ENCODE data around the gene CYB5A.
"Not testable (repeated sequence)": the region's sequence is repeated elsewhere in the genome, so short reads cannot be mapped to it uniquely, and the experiment has no call there.

The CYB5A gene, protein sequence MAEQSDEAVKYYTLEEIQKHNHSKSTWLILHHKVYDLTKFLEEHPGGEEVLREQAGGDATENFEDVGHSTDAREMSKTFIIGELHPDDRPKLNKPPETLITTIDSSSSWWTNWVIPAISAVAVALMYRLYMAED

DNA sequence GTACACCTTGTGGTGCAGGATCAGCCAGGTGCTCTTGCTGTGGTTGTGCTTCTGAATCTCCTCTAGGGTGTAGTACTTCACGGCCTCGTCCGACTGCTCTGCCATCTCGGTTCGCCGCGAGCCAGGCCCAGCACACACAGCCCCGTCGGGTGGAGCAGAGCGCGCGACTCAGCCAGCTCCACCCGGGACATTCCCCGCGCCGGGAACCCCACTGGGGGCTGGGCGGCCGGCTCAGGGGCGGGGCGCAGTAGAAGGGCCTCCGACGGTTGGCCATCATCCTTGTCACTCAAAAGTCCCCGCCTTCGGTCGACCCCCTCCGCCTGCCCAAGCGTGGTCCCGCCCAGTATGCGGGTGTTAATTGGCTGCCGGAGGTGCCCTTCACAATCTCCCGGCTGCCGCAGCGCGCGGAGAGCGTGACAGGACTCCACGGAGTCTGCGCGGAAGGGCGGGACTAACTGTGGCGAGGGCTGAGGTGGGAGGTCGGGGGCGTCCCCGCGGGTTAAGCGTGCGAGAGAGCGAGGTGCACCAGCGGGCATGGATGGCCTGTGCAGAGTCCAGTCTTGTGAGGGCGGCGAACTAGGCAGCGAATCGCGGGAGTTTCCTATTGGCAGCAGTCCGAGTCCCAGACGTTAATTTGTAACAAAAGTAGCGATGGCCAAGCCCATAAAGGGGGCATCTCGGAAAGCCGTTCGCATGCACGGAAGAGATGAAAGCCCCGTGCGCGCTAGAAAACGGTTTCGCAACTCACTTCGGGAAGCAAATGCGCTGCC lies at the start of gene CYB5A:
CYB5A (minus strand) TSS at position 193 of the 770 bp plus-strand sequence; CDS start at position 105, 88 bp downstream.
- DNase-seq (ENCODE audit: low read depth): peak; percentile 98

DNA sequence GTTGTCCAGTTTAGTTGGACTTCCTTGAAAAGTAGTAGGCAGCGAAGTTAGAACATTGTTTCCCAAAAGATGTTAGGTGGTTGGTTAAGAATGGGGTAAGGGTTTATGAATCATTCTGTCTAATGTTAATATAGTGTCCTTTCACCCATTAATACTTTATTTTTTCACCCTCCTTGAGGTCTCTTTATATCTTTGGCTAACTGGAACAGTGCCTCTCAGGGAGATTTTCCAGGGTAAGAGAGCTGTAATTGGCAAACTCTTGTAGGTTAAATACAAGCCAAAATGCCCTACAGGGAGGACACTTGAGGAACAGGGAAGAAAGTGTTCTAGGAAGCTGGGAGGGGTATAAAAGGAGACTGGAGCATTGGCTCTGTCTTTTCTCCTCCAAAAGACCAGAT lies 46.1 kb upstream of the CYB5A start:
- no peak for DNase-seq (ENCODE audit: low read depth)

DNA sequence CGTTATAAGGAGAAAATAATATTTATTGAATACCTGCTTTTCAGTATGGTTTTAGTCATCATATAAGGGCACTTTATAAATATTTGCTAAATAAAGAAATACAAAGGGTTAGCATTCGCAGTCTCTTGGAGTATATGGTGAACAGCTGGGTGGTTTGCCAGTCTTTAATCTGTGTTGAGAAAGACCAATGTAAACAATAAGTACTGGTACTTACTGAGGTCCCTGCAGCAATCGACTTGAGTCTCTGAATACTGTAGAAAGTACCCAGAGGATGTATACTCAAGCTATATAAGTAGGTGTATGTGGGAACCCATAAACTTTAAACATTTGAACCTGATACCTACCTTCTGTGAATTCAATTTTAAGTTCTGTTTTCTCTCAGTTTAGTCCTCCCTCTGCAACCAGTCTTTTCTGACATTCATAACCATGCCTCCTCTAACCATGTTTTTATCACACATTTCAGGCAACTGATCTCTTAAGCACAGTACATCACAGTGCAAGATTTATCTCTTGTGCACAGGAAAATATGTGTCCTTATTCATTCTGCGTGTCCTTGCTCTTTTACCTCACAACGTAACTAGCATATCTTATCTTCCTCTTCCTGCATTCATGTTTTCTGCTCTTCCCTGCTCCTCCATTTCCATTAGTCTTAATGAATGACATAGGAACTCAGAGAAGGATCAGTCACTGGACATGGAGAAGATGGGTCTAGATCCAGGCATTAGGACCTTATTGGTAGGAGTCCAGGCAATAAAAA lies 45.6 kb upstream of the CYB5A start:
- DNase-seq (ENCODE audit: low read depth): no peak

DNA sequence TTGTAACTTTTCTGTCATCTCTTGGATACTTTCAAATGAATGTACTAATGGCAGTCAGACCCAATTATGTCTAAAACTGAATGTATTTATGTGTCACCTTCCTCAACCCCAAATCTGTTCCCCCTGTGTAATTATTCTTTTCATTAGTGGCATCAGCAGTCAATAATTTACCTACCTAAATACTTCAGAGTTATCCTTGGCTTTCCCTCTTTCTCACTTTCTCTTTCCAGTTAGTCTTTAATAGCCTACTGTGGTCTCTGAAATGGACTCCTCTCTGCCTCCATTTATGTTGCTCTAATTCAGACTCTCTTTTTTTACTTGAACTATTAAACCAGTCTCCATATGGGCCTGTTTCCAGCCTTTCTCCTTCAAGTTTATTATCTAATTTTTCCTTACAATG lies 44.9 kb upstream of the CYB5A start:
- DNase-seq (ENCODE audit: low read depth): no peak

DNA sequence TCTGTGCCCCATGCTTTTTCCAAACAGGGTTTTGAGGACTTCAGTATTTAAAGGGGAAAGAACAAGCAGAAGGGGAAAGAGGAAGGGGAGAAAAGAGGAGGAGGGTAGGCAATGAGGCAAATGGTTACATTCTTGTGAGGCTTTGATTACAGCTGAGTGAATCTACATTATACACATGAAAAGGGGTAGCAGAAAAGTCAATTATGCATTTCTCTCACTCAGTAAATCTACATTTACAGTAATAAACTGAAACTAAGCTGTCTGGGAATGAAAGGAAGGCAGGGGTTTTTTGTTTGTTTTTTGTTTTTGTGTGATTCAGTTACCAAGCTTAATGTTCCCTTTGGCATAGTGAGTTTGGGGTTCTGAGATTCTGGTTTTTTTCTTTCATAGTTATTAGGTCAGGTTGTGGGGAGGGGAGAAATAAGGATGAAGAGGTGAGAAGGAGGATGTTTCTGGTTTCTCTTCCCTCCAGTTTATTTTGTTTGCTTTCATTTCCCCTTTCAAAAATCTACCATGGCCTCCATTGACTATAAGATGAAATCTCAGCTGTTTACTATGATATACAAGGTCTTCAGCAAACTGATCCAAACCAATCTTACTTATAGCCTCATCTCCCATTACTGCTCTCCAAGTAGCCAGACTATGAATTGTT lies 42.6 kb upstream of the CYB5A start:
- no peak for DNase-seq (ENCODE audit: low read depth)

DNA sequence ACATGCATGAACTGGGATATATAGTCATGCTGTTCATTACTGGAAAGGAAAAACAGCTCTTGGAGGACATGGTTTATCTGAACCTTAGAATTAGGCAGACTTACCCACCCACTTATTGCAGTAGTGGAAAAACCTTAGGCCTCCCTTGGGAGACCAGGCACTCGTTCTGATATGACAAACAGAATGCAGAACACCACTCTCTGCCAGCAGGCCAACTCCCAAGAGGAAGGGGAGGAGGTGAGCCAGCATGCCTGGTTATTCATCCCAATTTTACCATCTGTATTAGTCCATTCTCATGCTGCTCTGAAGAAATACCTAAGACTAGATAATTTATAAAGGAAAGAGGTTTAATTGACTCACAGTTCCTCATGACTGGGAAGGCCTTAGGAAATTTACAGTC lies 41.3 kb upstream of the CYB5A start:
- no peak for DNase-seq (ENCODE audit: low read depth)

DNA sequence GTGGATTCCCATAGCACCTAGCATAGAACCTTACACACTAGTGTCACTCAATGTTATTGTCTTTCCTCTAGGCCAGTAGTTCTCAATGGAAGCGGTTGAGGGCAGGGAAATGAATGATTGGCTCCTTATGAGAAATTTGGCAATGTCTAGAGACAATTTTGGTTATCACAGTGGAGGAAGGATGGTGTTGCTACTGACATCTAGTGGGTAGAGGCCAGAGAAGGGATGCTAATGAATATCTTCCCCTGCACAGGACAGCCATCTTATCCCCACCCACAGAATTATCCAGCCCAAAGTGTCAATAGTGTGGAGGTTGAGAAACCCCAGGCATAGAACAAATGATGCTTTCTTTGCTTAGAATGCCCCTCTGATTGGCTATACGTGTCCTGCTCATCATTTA lies 39.6 kb upstream of the CYB5A start:
- DNase-seq (ENCODE audit: low read depth): no peak

DNA sequence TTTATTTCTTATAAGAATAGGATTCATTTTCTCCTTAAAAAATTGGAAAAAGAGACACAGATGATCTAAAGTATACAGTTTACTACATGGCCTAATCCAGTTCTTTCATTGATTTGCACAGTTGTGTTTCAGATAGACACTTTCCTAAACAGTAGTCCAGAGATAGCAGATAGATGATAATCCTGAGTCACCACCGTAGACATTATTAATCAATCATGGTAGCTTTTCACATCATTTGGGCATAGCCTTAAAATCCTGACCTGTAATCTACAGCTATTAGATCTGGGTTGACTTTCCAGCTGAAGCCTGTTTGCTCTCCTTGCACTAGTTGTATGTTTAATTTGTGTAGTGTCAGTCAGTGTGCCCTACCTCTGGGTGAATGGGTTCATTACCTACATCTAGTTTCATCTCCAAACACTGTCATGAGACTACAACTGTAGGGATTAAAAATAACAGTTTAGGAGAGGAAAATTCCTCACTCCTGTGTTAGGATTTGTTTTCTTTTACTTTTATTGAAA lies 38.0 kb upstream of the CYB5A start:
- no peak for DNase-seq (ENCODE audit: low read depth)

DNA sequence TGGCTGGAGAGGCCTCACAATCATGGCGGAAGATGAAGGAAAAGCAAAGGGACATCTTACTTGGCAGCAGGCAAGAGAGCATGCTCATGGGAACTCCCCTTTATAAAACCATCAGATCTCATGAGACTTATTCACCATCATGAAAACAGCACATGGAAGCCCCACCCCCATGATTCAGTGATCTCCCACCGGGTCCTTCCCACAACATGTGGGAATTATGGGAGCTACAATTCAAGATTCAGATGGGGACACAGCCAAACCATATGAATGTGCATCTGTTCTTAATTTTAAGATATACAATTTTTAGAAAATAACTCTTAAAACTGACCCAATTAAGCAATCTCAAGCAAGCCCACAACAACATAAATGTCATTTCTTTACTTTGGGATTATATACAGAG lies 36.4 kb upstream of the CYB5A start:
- no peak for DNase-seq (ENCODE audit: low read depth)

DNA sequence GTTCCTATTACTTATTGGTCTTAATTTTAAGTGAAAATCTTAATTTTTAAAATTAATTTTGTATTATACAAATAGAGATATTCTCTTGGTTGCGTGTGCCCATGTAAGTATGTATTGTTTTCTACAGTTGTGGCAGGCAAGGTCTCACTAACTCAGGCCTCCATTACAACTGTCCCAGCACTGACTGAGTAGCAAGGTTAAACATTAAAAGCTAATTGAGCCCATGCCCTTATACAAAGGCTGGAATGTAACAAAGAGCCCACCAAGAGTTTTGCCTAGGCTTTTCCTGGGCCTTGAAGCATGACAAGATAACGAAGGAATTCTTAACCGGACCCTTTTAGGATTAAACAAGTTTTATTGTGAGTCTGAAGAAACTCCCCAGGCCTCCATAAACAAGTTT lies 35.0 kb upstream of the CYB5A start:
- not testable (repeated sequence) for DNase-seq (ENCODE audit: low read depth)

DNA sequence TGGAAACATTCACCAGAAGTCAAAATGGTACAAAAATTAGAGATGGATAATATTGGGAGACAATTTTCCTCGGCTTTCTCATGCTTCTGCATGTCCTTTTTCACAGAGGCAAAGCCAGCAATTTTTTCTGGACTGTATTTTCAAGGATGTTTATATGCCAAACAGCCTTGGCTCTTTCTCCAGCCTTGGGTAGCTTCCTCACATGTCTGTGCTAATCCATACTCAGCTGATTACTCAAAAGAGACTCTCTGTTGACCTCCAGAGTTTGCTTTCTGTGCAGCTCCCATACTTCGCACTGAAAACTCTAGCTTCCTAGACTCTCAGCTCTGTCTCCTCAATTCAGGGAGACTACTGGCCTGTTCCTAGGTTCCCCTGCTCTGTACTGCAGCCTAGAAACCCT lies 34.5 kb upstream of the CYB5A start:
- DNase-seq (ENCODE audit: low read depth): no peak

DNA sequence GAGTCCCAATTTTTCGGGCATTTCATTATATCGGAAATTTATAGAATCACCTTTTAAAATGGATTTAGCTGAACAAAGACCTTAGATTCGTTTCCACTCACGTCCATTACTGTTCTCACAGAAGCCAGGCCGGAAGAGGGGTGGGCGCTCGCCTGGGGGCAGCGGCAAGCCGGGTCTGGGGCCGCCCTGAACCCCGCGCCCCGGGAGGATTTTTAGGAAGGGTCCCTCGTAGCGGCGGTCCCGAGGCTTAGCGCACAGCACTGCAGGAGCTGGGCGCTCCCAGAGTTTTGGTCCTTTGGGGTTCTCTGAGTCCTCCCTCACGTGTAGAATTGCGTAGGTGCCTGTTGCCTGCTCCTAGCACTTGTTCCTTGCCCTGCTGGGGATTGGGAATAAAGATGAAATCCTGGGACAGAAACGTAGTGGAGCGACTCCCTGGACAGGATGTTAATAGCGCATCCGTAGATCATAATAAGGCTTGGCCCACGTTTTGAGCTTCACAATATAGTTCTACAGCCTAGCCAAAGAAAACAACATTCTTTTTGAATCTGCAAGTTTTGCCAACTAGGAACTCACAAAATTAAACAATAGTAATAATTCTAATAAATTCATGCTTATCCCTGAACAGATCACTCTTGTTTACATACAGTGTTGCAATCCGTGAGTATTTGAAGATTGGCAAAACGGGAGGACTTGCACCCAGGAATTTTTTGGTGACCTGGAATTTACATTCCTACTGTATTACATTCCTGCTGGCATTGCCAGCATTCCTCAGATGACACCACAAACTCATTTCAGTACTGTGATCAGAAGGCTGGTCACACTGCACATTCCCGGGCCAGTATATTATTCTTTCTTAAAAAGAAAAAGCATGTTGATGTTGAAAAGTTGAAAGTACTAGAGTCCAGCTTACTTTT lies 24.8 kb upstream of the CYB5A start:
- DNase-seq (ENCODE audit: low read depth): no peak

DNA sequence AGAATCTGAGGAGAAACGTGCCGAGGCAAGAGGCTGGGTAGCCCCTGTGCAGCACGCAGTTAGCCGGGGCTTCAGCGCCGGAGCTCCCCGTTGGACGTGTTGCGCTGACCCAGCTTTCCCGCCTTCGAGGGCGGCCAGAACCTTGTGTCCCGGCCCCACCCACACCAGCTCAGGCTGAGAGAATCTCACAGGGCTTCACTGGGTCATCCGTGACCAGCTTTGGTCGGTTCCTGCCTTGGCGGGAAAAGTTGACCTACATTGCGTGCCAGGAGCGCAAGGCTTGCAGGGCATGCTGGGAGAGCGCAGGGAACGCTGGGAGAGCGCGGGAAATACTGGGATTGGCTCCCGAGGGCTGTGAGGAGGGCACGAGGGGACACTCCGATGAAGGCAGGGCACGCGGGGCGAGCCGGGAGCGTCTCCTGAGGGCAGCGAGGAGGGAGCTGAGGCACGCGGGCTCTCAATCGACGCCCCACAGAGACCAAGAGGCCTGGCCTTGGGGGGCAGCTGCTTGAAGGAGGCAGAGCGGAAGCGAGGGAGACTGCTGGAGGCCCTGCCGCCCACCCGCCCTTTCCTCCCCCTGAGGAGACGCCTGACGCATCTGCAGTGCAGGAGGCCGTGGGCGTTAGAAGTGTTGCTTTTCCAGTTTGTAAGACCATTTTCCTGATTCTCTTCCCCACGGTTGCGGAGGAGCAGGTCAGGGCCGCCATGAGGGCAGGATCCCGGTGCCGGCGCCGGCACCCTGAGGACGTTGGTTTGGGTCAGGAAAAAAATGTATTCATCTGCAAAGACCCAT lies 23.9 kb upstream of the CYB5A start, which contains the start of gene C18orf63:
C18orf63 (plus strand) TSS at position 376 of the 793 bp plus-strand sequence. CDS start 2,027 bp downstream, outside the sequence.
- DNase-seq (ENCODE audit: low read depth): no peak

DNA sequence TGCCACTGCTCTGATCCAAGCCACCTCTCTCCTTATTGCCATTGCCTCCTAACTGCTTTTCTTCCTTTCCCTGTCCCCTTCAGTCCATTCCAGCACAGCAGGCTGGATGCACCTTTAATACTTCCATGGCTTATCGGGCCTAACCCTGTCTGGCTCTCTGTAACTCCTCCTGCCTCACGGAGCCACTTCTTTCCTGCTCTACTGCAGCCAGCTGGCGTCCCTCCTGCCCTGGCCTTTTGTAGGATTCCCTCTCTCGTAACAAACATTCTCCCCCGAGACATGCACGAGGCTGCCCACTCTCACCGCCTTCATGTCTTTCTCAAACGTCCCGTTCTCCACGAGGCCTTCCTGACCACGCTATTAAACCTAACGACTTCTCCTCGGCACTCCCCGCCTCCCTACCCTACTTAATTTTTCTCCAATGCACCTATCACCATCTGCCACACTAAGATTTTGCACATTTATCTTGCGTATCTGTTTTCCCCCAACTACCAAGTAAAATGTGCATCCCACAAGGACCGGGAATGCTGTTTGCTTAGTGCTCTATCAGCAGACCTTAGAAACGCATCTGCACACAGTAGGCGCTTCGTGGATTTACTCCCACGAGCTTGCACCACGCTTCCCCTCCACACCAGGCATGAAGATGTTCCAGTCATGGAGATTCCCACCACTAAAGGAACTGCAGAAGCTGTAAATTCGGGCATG lies 23.1 kb upstream of the CYB5A start:
- DNase-seq (ENCODE audit: low read depth): no peak

DNA sequence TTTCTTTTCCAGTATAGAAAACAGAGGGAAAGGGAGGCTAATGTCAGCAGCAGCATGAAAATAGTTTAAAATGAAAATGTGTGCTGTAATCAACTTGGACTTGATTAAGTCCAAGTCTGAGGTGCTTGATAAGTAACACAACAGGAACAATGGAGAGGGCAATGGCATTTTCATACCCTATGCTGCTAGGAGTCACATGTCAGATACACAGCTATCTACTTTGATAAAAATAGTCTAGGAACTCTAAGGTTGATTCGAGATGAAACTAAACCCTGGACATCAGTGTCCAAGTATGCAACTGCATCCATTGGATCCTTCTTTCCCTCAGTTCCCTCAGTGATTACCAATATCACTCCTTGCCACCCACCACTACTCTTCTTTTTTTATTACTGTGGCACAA lies 19.2 kb upstream of the CYB5A start:
- no peak for DNase-seq (ENCODE audit: low read depth)

DNA sequence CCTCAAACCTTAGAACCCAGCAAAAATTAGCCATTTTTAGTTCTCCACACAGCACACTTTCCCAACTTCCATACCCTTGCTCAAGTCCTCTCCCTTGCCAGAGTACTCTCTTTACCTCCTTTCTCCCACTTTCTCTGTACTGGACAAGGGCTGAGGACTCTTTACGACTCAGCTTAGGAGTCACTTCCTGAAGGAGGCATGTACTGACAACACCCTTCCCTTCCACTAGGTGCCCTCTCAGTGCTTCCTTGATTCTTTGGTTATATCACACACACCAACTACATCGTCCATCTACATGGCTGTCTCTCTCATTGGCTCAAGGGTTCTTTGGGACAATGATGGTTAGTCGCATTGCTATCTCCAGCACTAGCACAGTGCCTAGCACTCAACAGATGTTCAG lies 18.6 kb upstream of the CYB5A start:
- no peak for DNase-seq (ENCODE audit: low read depth)

DNA sequence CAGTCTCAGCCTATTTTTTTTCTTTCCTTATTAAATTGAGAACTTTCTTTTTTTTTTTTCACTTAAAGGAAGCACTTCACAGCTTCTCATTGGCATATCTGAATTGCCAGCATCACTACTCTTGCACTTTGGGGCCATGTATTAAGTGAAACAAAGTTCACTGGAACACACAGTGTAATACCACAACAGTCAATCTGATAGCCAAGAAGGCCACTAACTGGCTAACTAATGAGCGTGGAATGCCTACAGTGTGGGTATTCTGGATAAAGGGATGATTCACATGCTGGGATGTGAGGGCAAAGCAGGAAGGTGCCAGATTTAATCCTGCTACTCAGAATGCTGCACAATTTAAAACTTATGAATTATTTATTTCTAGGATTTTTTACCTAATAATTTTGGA lies 12.2 kb upstream of the CYB5A start:
- DNase-seq (ENCODE audit: low read depth): no peak

DNA sequence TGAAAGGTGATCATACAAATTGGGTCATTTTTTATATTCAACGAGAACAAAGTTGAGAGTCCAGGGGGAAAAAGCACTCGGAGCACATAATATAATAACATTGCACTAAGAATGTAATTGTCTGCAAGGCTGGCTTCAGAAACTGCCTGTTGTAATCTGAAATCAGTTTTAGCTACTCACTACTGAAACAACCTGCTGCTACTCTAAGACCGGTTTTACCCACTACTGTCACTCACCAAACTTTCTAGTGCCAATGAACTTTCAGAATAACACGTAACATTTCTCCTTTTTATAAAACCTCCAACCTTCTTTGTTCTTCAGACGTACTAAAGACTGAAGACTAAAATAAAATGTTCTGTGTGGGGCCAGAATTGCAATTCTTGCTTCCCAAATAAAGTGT lies 11.5 kb upstream of the CYB5A start:
- no peak for DNase-seq (ENCODE audit: low read depth)

DNA sequence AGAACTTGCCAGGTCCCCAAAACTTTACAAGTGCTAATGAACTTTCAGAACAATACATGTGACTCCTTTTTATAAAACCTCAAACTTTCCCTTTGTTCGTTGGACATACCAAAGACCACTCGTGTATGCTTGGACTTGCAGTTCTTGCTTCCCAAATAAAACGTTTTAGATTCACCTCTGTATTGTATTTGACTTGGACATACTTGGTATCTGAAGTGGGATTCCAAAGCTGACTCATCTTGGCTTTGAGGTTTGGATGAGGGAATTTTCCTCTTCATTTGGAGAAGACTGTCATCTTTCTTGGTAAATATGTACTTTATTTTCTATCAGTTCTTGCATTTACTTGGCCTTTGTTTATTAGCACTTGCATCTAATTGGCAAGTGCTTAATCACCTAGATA lies 8.0 kb upstream of the CYB5A start:
- DNase-seq (ENCODE audit: low read depth): no peak

DNA sequence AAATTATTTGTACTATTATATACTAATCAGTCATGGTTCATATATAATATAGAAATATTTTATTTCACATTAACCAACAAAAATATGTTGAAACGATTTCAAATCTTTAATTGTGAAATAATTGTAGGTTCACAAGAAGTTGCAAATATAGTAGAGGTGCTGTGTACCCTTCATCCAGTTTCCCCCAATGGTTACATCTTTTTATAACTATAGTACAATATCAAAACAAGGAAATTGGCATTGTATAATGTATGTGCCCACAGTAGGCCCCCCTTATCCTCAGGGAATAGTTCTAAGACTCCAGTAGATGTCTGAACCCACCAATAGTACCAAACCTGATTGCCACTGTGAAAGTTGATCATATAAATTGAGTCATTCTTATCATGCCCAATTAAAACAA lies 7.4 kb upstream of the CYB5A start:
- DNase-seq (ENCODE audit: low read depth): no peak
